ENCODE data around the gene MIER3. TPM values are rescaled to one million over a fixed set of nuclear protein-coding genes. Genes with fewer than 3 reads are reported as not detected.

MIER3 gene
- total and polyA plus RNA-seq, 9 of the 15 experiments (the other 6 are each of a cell fraction or from before 2014, with no cell fraction given), result 4.1 to 29.3 (median 13.0) TPM

- peak; percentile 12; the same call in 1 of the 2 replicates for TF ChIP-seq REST (IDR thresholded peaks at IDR 0.05; ENCODE audit: borderline replicate concordance)
- no peak for TF ChIP-seq REST (CRISPR knock-in tag; IDR thresholded peaks at IDR 0.05; ENCODE audit: low read depth)
- TF ChIP-seq ZNF511 (CRISPR knock-in tag; IDR thresholded peaks at IDR 0.05), result no peak
- no peak for TF ChIP-seq ZNF24 (IDR thresholded peaks at IDR 0.05)
- TF ChIP-seq RBFOX2 (IDR thresholded peaks at IDR 0.05; ENCODE audit: low read depth, low read length), result peak; percentile 86
- peak; percentile 86 for TF ChIP-seq RBBP5 (IDR thresholded peaks at IDR 0.05; ENCODE audit: borderline replicate concordance, insufficient read depth, low read length, poor library complexity, severe bottlenecking)
- TF ChIP-seq ZBTB1 (CRISPR knock-in tag; IDR thresholded peaks at IDR 0.05; ENCODE audit: borderline replicate concordance, low read depth), result no peak
- TF ChIP-seq HCFC1 (IDR thresholded peaks at IDR 0.05; ENCODE audit: low read depth, low read length), result 0 out of 2 replicates have a peak, but pooled peaks have one; percentile 15
- TF ChIP-seq FOXK1 (CRISPR knock-in tag; IDR thresholded peaks at IDR 0.05; ENCODE audit: borderline replicate concordance), result no peak
- TF ChIP-seq YY1 (IDR thresholded peaks at IDR 0.05; ENCODE audit: borderline replicate concordance in 1 of 3, control insufficient read depth in 1 of 3, extremely low read depth in 1 of 3, insufficient read depth in 3 of 3, insufficient read length in 1 of 3, insufficient replicate concordance in 2 of 3, low read depth in 1 of 3, low read length in 2 of 3), result peak; percentile 60 to 93 (median 89)
- TF ChIP-seq ZNF639 (CRISPR knock-in tag; conservative IDR thresholded peaks at IDR 0.05 in 1 of 2, IDR thresholded peaks at IDR 0.05 in 1 of 2), result 0 out of 4 replicates have a peak, but pooled peaks of 1 of the 2 experiments have one; percentile 64
These were observed at the start of gene MIER3 (continued) for GRCh38 chr5:56951946-56952691.
